H1 (cell line): ENCODE data around the gene PLXNA4. TPM values are rescaled to one million over a fixed set of nuclear protein-coding genes. Genes with fewer than 3 reads are reported as not detected.

Experiments
- CTCF ChIA-PET: fragments of 300-600 bp; sonication (Branson Sonifier 250); formaldehyde crosslinking; loops from one replicate; lab custom pipeline; 2021; ENCODE audit not compliant: partially characterized antibody; lab: Charles Lee
- POLR2A ChIA-PET: fragments of 300-600 bp; sonication (Branson Sonifier 250); formaldehyde crosslinking; loops from one replicate; lab custom pipeline; 2021; ENCODE audit warnings: inconsistent platforms; ENCODE audit not compliant: partially characterized antibody; lab: Charles Lee
- DNase-seq, 2 experiments: peaks; one replicate each; pipeline versions ENCODE4 v3.0.0 to v3.0.0-alpha.2; 2010 to 2022; ENCODE audit warnings: low spot score in 2 of 2, low read depth in 1 of 2, mixed read lengths in 1 of 2
- FAIRE-seq: peaks from 2 replicates; lab custom pipeline; 2011; peaks lifted over from hg19 to GRCh38; lab: Jason Lieb, UNC
- H2AFZ ChIP-seq: 2 replicates; pipeline ENCODE4 v1.8.1; 2012; ENCODE audit warnings: low read length, inconsistent platforms
- H2AK5ac ChIP-seq: 2 replicates; pipeline ENCODE4 v1.6.1; 2013; ENCODE audit warnings: low read depth, low read length
- H2BK120ac ChIP-seq: replicated peaks from 2 replicates; pipeline ENCODE3; 2013; ENCODE audit warnings: low read depth, low read length, inconsistent platforms
- H2BK12ac ChIP-seq: 2 replicates; pipeline ENCODE4 v1.6.1; 2013; ENCODE audit warnings: low read depth, low read length
- H2BK15ac ChIP-seq: 2 replicates; pipeline ENCODE4 v1.6.1; 2013; ENCODE audit warnings: low read length
- H2BK20ac ChIP-seq: 2 replicates; pipeline ENCODE4 v1.6.1; 2013; ENCODE audit warnings: low read length
- H2BK5ac ChIP-seq: 2 replicates; pipeline ENCODE4 v1.6.1; 2013; ENCODE audit warnings: low read depth, low read length
- H3K14ac ChIP-seq: 2 replicates; pipeline ENCODE4 v1.6.1; 2013; ENCODE audit warnings: inconsistent platforms; ENCODE audit not compliant: insufficient read length
- H3K18ac ChIP-seq: 2 replicates; pipeline ENCODE4 v1.6.1; 2013; ENCODE audit warnings: low read length; ENCODE audit errors: extremely low read depth
- H3K23ac ChIP-seq: 2 replicates; pipeline ENCODE4 v1.6.1; 2013; ENCODE audit warnings: inconsistent platforms; ENCODE audit not compliant: insufficient read length
- H3K23me2 ChIP-seq: 2 replicates; pipeline ENCODE4 v1.6.1; 2013; ENCODE audit warnings: low read depth, low read length
- H3K27ac ChIP-seq: 2 replicates; pipeline ENCODE4 v1.6.1; 2011; ENCODE audit warnings: low read depth, low read length, inconsistent platforms
- H3K27me3 ChIP-seq, 4 experiments: replicated peaks in 1 of 4; 1 replicate in 1 of 4; 2 replicates in 3 of 4; pipeline versions ENCODE4 v1.6.1 to v1.8.1; 2011 to 2013; ENCODE audit warnings: low read length in 3 of 4, mild to moderate bottlenecking in 3 of 4, inconsistent platforms in 2 of 4, mixed read lengths in 2 of 4, moderate library complexity in 1 of 4; ENCODE audit not compliant: control insufficient read depth in 3 of 4, insufficient read depth in 3 of 4; ENCODE audit errors: extremely low read depth in 1 of 4
- H3K36me3 ChIP-seq, 4 experiments: 2 replicates each; pipeline versions ENCODE4 v1.6.1 to v1.8.1; 2011 to 2013; ENCODE audit warnings: mild to moderate bottlenecking in 4 of 4, low read length in 3 of 4, moderate library complexity in 2 of 4, control low read depth in 1 of 4, inconsistent platforms in 1 of 4; ENCODE audit not compliant: insufficient read depth in 4 of 4, control insufficient read depth in 2 of 4
- H3K4ac ChIP-seq: replicated peaks from 2 replicates; pipeline ENCODE3; 2013; ENCODE audit warnings: low read length, low read depth, mixed read lengths, inconsistent platforms; ENCODE audit not compliant: insufficient read length
- H3K4me1 ChIP-seq, 4 experiments: replicated peaks in 1 of 4; 1 replicate in 1 of 4; 2 replicates in 3 of 4; pipeline versions ENCODE4 v1.6.1 to v1.8.1; 2011 to 2013; ENCODE audit warnings: low read length in 3 of 4, inconsistent platforms in 2 of 4, mixed read lengths in 1 of 4; ENCODE audit not compliant: insufficient read depth in 4 of 4, control insufficient read depth in 3 of 4
- H3K4me2 ChIP-seq, 2 experiments: 2 replicates each; pipeline versions ENCODE4 v1.6.1 to v1.8.1; 2011 to 2013; ENCODE audit warnings: low read depth in 2 of 2, low read length in 2 of 2, control low read depth in 1 of 2, inconsistent platforms in 1 of 2, mild to moderate bottlenecking in 1 of 2; ENCODE audit not compliant: insufficient read depth in 1 of 2
- H3K4me3 ChIP-seq, 4 experiments: fragments of 200-600, 300-600 bp in 1 of 4; sonication (generic), shearing (Covaris generic), sonication (Bioruptor Twin) in 1 of 4; 2 replicates each; pipeline versions ENCODE4 v1.5.1 to v1.8.1; 2011 to 2016; ENCODE audit warnings: low read length in 4 of 4, low read depth in 3 of 4, control low read depth in 2 of 4, inconsistent platforms in 2 of 4, mild to moderate bottlenecking in 2 of 4, mixed read lengths in 1 of 4, moderate library complexity in 1 of 4; ENCODE audit not compliant: insufficient read depth in 2 of 4; ENCODE audit errors: extremely low read depth in 1 of 4
- H3K56ac ChIP-seq: replicated peaks from 2 replicates; pipeline ENCODE3; 2013; ENCODE audit warnings: low read depth, mild to moderate bottlenecking, mixed read lengths, low read length, inconsistent platforms; ENCODE audit not compliant: insufficient read length
- H3K79me1 ChIP-seq: 2 replicates; pipeline ENCODE4 v1.6.1; 2013; ENCODE audit warnings: low read depth, low read length, control low read depth
- H3K79me2 ChIP-seq, 2 experiments: 2 replicates each; pipeline versions ENCODE4 v1.6.1 to v1.8.1; 2012 to 2013; ENCODE audit warnings: low read length in 2 of 2, mild to moderate bottlenecking in 2 of 2, inconsistent platforms in 1 of 2; ENCODE audit not compliant: insufficient read depth in 2 of 2, control insufficient read depth in 1 of 2
- H3K9ac ChIP-seq, 4 experiments: replicated peaks in 1 of 4; 1 replicate in 1 of 4; 2 replicates in 3 of 4; pipeline versions ENCODE4 v1.6.1 to v1.8.1; 2011 to 2013; ENCODE audit warnings: low read depth in 3 of 4, low read length in 3 of 4, control low read depth in 2 of 4, mild to moderate bottlenecking in 2 of 4, moderate library complexity in 2 of 4, inconsistent platforms in 1 of 4; ENCODE audit errors: extremely low read depth in 1 of 4
- H3K9me3 ChIP-seq, 2 experiments: 2 replicates each; pipeline versions ENCODE4 v1.6.1 to v1.8.1; 2012 to 2013; ENCODE audit warnings: mild to moderate bottlenecking in 2 of 2, moderate library complexity in 2 of 2, control low read depth in 1 of 2, inconsistent platforms in 1 of 2, low read depth in 1 of 2, low read length in 1 of 2, mixed read lengths in 1 of 2; ENCODE audit not compliant: insufficient read depth in 2 of 2
- H4K20me1 ChIP-seq, 2 experiments: replicated peaks in 1 of 2; 2 replicates each; pipeline versions ENCODE3 to v1.8.1; 2011 to 2013; ENCODE audit warnings: inconsistent platforms in 2 of 2, low read length in 2 of 2, mild to moderate bottlenecking in 1 of 2; ENCODE audit not compliant: insufficient read depth in 2 of 2, control insufficient read depth in 1 of 2
- H4K5ac ChIP-seq: 2 replicates; pipeline ENCODE4 v1.6.1; 2013; ENCODE audit warnings: low read length, low read depth, mixed read lengths, inconsistent platforms; ENCODE audit not compliant: insufficient read length
- H4K8ac ChIP-seq: 2 replicates; pipeline ENCODE4 v1.8.0; 2013; ENCODE audit warnings: mild to moderate bottlenecking, moderate library complexity, low read length, inconsistent platforms; ENCODE audit not compliant: insufficient read depth; ENCODE audit errors: extremely low read depth
- H4K91ac ChIP-seq: replicated peaks from 2 replicates; pipeline ENCODE3; 2013; ENCODE audit warnings: low read length, mixed read lengths, inconsistent platforms; ENCODE audit not compliant: insufficient read length
- HDAC2 ChIP-seq, 2 experiments: fragments of 300-600 bp in 1 of 2; sonication (generic) in 1 of 2; IDR thresholded peaks; 2 replicates each; pipeline ENCODE4 v1.6.1; 2011 to 2012; ENCODE audit warnings: low read depth in 2 of 2, low read length in 2 of 2, mild to moderate bottlenecking in 2 of 2, moderate library complexity in 2 of 2, borderline replicate concordance in 1 of 2, inconsistent platforms in 1 of 2
- KDM1A ChIP-seq: fragments of 200-600, 300-600 bp; sonication (generic); IDR thresholded peaks from 2 replicates; pipeline ENCODE4 v1.7.1; 2016; ENCODE audit warnings: mild to moderate bottlenecking, low read length, borderline replicate concordance
- SAP30 ChIP-seq: fragments of 300-600 bp; sonication (generic); IDR thresholded peaks from 2 replicates; pipeline ENCODE4 v1.7.1; 2012; ENCODE audit warnings: low read length, moderate library complexity, mild to moderate bottlenecking, inconsistent platforms; ENCODE audit not compliant: insufficient read depth, insufficient replicate concordance
- SP2 ChIP-seq: IDR thresholded peaks from 2 replicates; pipeline ENCODE4 v1.6.1; 2012; ENCODE audit warnings: mild to moderate bottlenecking, low read length, inconsistent platforms
- WGBS, 2 experiments: shearing (Covaris generic) in 1 of 2; methylation state at CpG; one replicate each; pipeline versions ENCODE4 v1.1.6 to v1.1.7; 2013 to 2015; ENCODE audit warnings: low lambda C conversion rate in 2 of 2, mixed read lengths in 2 of 2, inconsistent platforms in 1 of 2, low coverage in 1 of 2, missing lambda C conversion rate in 1 of 2; ENCODE audit not compliant: insufficient replicate concordance in 2 of 2, insufficient coverage in 1 of 2, insufficient read length in 1 of 2; ENCODE audit errors: extremely low coverage in 1 of 2, missing lambda C conversion rate in 1 of 2; 5-methylcytosine and 5-hydroxymethylcytosine counted together
- polyA plus RNA-seq, 7 experiments: library from polyadenylated mRNA; depleted of rRNA in 3 of 7; stranded (reverse) in 5 of 7; unstranded in 2 of 7; fragments of >200 nt in 5 of 7; fragments of 200-250 nt in 2 of 7; gene quantifications; 1 replicate in 5 of 7; 2 replicates in 1 of 7; 4 replicates in 1 of 7; pipeline versions ENCODE4 v1.2.1 to v1.2.3, GENCODE V29; 2011 to 2013; ENCODE audit warnings: missing spikeins in 2 of 7, mixed read lengths in 2 of 7
- total RNA-seq: library from RNA; stranded (reverse); fragmentation: NEBNext Ultra II Directional; extraction: Animal tissue kit (Norgen Biotek cat#: 25700); gene quantifications from 2 replicates; pipeline ENCODE4 v1.2.1, GENCODE V29; 2021

The PLXNA4 gene
- total and polyA plus RNA-seq, 2 of the 8 experiments (the other 6 are each of a cell fraction or from before 2014, with no cell fraction given) = 0.76 to 0.79 TPM

DNA sequence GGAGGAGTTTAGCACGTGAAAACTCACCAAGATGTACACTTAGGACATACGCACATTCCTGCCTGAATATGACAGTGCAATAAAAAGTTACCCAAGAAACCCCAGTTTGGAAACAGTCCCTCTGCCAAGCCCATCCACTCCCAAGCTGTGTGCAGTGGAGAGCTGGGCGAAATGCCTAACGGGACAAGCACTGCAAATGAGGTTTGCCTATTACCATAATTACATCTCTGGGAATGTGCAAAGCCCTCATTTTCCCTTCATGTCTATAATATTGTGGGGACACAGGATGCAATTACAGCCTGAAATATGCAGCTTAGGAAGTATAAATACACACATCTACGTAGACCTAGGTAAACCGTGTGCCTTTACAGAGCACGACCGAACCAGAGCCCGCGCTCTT, 117.5 kb downstream of the PLXNA4 start:
- no peak for DNase-seq
- POLR2A ChIA-PET = no interaction called here
- no peak overlapping the region for H2BK20ac ChIP-seq
- no peak overlapping the region for H3K4me2 ChIP-seq
- H3K14ac ChIP-seq = no peak overlapping the region
- no peaks in the 10 kb centered on the region for H4K20me1 ChIP-seq
- H3K4me3 ChIP-seq = no peak overlapping the region
- H4K91ac ChIP-seq = no peak overlapping the region
- no peak overlapping the region for H3K18ac ChIP-seq
- no peak for TF ChIP-seq SAP30
- no peak for TF ChIP-seq HDAC2 (IDR thresholded peaks at IDR 0.05; ENCODE audit: borderline replicate concordance in 1 of 2, low read depth in 2 of 2, low read length in 2 of 2)
- TF ChIP-seq KDM1A = no peak
- no peak for TF ChIP-seq SP2
- TF ChIP-seq, all 59 proteins: peak for 0
- Histone ChIP-seq H3K56ac (no peak overlapping the region), H3K27ac (no peak overlapping the region), H3K36me3 (no peaks in the 10 kb centered on the region), H3K9me3 (no peaks in the 10 kb centered on the region), H2BK15ac (no peak overlapping the region), H2BK120ac (no peak overlapping the region), H3K23ac (no peak overlapping the region), H3K9ac (no peak overlapping the region), H3K79me1 (no peaks in the 10 kb centered on the region), H2BK5ac (no peak overlapping the region), H3K4ac (no peak overlapping the region), H3K4me1 (peaks cover 0 to 4% (median 2%) of the 10 kb centered on the region in 4 experiments; a peak in 4 of 7 replicates), H3K79me2 (no peaks in the 10 kb centered on the region), H4K5ac (no peak overlapping the region), H3K27me3 (no peaks in the 10 kb centered on the region), H2BK12ac (no peak overlapping the region), H2AK5ac (no peak overlapping the region), H3K23me2 (no peaks in the 10 kb centered on the region), H4K8ac (no peak overlapping the region), H2AFZ (no peak overlapping the region)
- CTCF ChIA-PET = interaction anchor here (0.7 kb wide), 1 partner anchor 41 kb away, joined by 3 read pairs; no protein-coding TSS in a partner anchor
- WGBS, 2 experiments = 91% methylated on average over 10 of the region's 10 CpGs; no CpG with 5 or more reads in 1 of the 2 experiments
- FAIRE-seq = no peak
